HG03378 (cell line): ENCODE measurements around the gene OGDH.
"Not testable (repeated sequence)": the region's sequence is repeated elsewhere in the genome, so short reads cannot be mapped to it uniquely, and the experiment has no call there.

Experiments
- ATAC-seq: cut with Tn5 transposase; IDR thresholded peaks from one replicate; pipeline ENCODE4 v1.9.1; 2021; ENCODE audit warnings: mild to moderate bottlenecking, moderate library complexity; ENCODE audit not compliant: unreplicated experiment

OGDH gene

DNA sequence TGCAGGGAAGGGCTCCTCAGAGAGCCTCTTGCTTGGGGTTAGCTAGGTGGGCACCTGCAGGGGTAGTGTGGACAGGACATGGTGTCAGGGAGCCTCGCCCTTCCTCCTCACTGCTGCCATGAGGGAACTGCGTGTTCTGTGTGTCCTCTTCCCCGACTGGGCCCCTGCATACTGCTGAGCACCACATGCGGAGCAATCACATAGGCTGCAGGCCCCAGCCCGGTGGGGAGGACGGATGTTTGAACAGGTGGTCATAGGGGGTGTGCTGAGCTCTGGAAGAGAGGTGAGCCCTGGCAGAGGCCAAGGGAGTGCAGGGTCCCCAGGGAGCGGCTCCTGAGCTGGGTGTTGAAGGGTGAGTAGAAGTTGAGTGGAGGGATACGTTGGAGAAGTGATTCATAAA is 93.9 kb downstream of the OGDH start:
- ATAC-seq = no peak

DNA sequence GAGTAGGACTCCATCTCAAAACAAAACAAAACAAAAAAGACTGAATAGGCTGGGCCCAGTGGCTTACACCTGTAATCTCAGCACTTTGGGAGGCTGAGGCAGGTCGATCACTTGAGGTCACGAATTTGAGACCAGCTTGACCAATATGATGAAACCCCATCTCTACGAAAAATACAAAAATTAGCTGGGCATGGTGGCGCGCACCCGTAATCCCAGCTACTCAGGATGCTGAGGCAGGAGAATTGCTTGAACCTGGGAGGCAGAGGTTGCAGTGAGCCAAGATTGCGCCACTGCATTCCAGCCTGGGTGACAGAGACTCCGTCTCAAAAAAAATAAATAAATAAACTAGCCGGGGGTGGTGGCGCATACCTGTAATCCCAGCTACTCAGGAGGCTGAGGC is 97.0 kb downstream of the OGDH start:
- not testable (repeated sequence) for ATAC-seq

DNA sequence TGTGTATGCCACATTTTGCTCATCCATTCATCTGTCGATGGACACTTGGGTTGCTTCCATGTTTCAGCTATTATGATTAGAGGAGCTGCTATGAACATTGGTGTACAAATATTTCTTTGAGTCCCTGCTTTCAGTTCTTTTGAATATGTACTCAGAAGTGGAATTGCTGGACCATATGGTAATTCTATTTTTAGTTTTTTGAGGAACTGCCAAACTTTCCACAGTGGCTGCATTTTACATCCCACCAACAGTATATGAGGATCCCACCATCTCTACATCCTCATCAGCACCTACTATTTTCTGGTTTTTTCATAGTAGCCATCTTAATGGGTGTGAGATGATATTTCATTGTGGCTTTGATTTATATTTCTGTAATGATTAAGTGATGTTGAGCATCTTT is 97.5 kb downstream of the OGDH start:
- no peak for ATAC-seq

DNA sequence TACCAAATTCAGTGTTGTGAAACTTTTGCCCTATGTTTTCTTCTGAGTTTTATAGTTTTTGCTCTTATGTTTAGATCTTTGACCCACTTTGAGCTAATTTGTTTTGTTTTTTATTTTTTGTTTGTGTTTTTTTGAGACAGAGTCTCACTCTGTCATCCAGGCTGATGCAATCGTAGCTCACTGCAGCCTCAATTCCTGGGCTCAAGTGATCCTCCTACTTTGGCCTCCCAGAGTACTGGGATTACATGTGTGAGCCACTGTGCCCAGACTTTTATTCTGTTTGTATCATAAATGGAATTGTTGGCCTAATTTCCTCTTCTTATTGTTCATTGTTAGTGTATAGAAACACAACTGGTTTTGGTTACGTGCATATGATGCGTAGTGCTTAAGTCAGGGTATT is 99.0 kb downstream of the OGDH start:
- ATAC-seq = no peak

DNA sequence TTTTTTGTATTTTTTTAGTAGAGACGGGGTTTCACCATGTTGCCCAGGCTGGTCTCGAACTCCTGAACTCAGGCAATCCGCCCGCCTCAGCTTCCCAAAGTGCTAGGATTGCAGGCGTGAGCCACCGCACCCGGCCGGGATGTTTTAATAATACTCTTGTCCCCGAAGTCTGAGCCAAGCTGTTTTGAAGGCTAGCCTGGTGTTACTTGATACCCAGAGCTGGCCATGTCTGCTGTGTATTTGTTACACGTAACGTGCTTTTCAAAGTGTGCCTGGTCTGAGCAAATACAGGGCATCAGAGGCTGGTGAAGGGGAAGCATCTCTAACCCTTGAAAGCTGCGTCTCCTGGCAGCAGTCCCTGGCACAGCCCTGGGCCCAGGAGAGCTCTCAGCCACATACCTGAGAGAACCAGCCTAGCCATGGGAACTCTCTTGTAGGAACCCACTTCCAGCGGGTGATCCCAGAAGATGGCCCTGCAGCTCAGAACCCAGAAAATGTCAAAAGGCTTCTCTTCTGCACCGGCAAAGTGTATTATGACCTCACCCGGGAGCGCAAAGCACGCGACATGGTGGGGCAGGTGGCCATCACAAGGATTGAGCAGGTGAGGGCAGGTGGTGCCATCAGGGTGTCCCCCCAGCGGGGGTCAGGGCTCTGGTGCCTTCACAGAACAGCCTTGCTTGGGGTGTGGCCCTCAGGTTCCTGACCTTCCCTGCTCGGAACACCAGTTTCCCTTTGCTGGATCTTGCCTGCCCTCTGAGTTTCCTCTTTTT is 100.5 kb downstream of the OGDH start:
- no peak for ATAC-seq

DNA sequence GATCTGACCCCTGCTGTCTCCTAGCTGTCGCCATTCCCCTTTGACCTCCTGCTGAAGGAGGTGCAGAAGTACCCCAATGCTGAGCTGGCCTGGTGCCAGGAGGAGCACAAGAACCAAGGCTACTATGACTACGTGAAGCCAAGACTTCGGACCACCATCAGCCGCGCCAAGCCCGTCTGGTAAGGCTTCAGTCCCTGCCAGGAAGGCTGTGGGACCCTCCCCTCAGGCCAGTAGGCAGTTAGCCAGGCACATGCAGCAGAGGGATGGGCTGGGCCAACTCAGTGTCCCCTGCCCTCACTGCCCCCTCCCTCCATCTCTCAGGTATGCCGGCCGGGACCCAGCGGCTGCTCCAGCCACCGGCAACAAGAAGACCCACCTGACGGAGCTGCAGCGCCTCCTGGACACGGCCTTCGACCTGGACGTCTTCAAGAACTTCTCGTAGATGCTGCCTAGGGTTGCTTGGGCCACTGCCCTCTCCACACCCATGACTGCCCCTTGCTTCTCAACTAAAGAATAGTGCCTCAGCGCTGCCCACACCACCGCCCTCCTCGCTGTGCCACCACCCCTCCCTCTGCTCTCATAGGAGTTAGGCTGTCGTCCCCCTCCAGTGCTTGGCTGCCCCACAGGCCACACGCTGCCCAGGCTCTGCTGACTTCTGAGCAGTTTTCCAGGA is 101.3 kb downstream of the OGDH start:
- ATAC-seq = no peak

DNA sequence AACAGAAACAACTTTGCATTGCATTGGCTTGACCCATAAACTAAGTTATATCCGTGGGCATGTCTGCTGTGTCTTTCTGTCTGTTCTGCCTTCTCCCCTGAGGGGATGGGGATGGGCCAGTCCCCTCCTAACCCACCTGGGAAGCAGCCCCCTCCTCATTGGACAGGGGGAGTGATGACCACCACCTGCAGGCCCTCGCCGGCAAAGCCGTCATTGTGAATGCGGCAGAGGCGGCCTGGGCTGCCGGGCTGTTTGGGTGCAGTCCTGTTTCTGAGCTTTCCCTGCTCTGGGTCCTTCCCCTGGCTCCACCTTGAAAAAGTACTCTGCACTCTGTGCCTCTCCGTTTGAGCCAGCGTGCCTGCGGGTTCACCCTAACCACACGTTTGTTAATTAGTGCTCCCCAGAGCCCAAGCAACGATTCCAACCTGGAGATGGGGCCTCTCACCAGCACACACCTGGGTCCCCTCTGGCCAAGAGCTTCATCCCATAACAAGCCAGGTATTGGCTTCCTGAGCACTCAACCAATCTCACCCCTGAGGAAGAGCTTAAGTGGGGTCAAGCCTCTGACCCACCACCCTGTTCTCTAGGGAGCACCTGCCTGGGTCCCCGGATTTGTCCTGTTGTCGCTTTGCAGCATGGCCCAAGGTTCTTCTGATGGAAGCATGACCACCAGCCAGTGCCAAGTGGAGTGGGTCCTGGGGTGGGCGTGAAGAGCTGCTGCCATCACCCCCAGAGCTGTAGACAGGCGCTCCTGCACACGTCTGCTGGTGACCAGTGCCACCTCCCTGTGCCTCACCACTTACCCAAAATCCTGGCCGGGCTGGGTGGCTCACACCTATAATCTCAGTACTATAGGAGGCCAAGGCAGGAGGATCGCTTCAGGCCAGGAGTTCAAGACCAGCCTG is 102.8 kb downstream of the OGDH start:
- no peak for ATAC-seq

DNA sequence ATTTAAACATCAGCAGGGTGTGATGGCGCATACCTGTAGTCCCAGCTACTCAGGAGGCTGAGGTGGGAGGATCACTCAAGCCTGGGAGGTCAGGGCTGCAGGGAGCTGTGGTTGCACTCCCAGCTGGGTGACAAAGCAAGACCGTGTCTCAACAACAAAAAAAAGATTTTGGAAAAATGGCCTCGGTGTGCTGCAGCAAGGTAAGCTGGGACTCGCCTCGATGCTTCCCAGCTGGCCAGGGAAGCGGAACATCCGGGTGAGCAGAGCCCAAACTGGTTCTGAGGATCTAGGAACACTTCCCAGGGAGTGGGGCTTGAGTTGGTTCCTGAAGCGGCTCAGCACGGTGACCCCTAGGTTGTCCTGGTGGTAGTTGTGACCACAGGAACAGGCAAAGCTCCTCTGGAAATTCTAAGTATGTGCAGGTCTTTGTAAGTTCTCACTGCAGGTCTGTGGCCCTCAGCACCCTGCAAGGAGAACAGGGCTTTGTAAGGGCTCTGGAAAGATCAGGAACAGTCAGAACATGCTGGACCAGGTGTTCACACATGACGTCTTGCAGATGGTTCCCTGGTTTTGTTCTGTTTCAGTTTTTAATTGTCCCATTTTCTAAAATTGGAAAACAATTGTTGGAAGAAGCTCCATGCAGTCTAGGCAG is 103.6 kb downstream of the OGDH start:
- no peak for ATAC-seq

DNA sequence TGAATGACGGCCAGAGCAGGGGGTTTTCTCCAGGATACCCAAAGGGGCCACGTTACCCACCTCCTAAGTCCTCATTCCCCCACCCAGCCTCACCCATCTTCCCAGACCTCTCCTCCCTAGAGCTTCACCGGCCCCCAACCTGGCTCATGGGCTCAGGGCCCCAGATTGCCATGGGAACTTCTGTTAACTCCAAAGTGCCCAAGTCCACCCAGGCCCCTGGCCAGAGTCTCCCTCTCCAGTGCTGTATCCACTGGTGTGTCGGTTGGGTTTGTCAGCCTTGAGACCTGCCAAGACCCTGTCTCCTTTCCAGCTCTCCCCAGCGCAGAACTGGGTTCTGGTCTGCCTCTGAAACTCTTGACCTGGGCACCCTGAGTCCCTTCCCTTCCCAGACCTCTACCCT is 105.1 kb downstream of the OGDH start:
- ATAC-seq = no peak

DNA sequence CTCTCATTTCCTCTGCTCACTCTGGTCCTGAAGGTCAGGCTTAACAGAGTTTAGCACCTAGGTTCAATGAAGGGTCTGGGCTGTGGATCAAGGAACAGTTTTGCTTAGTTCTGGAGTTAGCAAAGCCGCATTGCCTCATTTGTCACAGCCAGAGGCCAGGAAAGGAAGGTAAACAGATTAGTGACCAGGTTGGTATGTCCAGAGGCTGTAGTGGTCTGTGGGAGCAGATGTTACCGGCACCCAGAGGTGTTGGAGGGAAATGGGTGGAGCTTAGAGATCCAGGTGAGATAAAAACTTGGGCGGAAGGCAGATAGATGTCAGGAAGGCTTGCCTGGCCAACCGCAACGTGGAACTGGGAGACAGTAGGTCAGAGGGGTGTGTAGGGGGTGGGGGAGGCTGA is 105.6 kb downstream of the OGDH start:
- ATAC-seq = no peak

DNA sequence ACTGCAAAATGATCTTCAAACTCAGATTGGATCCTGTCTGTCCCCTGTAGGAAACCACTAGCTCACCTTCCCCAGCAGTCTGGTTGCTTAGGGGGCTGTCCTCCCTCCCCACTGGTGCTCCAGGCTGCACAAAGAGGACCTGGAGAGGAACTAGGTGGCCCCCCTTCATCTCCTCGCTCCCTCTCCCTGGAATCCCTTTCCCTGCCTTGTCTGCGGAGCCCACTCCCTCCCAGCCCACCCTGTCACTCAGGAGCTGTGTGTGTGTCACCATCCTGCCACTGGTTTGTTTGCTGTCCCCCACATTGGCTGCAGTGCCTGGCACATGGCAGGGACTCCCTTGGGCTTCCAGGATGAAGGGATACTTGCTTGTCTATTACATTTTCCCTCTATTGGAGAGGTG is 106.7 kb downstream of the OGDH start:
- ATAC-seq = no peak

DNA sequence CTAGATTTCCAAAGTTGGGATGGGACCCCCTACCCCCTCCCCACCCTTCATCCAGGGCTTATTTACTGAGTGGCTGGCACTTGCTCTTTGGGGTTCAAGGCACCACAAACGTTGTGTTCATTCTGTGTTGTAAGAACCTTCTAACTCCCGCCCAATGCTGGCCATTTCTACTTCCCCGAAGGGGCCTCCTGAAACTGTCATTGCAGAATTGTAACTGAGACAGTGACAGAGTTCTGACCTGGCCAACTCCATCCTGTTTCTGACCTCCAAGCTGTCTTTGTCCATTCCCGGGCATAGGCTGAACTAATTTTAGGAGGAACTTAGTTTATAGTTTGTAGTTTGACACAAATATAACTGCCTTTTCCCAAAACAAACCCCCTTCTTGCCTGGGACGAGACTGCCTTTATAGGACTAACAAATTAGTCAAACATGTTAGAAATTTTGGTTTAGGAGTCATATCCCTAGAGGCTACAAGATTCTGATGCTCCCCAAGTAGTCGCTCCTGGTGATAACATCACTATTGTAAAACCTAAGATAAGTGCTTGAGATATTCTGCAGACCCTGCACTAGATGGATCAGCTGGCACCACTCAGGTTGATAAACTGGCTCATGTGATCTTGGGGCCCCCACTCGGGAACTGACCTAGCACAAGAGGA is 107.4 kb downstream of the OGDH start:
- no peak for ATAC-seq

DNA sequence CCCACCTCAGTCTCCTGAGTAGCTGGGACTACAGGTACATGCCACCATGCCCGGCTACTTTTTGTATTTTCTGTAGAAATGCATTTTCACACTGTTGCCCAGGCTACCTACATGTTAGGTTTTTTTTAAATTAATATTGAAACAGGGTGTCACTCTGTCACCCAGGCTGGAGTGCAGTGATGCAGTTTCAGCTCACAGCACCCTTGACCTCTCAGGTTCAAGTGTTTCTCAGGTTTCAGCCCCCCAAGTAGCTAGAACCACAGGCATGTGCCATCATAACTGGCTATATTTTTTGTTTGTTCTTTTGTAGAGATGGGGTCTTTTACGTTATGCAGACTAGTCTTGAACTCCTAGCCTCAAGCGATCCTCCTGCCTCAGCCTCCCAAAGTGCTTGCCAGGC is 109.8 kb downstream of the OGDH start:
- no peak for ATAC-seq

DNA sequence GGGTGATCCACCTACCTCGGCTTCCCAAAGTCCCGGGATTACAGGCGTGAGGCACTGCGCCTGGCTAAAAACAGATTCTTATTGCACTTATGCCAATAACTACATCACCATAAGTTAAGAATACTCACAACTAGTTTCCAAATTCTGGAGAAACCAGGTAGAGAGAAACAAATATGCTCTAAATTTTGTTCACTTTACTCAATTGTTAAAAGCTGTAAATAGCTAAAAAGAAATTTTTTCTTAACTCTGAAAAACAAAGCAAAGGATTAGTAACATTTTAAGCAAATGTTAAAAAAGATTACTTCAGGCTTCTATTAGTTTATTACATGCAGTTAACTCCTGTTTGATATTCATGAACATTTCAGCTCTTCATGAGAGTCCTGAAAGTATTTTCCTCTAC is 113.9 kb downstream of the OGDH start:
- ATAC-seq = no peak

DNA sequence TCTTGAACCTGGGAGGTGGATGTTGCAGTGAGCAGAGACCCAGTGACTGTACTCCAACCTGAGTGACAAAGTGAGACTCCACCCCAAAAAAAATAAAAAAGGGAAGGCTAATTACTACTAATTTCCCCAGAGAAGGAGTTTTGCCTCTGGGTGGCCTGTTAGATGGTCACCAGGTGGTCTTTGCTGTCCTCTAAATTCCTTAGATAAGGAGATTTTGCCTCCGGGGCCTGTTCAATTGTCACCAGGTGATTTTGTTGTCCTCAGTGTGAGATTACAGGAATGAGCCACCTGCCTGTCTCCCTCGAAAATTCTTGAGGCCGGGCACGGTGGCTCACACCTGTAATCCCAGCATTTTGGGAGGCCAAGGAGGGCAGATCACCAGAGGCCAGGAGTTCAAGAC is 117.8 kb downstream of the OGDH start:
- ATAC-seq = no peak

DNA sequence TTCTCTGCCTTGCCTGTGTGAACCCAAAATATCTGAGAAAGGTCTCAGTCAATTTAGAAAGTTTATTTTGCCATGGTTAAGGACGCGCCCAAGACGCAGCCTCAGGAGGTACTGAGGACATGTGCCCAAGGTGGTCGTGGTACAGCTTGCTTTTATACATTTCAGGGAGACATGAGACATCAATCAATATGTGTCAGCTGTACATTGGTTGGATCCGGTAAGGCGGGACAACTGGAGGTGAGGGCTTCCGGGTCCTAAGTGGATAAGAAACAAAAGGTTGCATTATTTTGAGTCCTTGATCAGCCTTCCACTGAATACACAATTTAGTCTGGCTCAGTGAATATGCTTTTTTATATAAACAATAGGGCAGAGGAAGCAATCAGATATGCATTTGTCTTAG is 119.8 kb downstream of the OGDH start:
- not testable (repeated sequence) for ATAC-seq

DNA sequence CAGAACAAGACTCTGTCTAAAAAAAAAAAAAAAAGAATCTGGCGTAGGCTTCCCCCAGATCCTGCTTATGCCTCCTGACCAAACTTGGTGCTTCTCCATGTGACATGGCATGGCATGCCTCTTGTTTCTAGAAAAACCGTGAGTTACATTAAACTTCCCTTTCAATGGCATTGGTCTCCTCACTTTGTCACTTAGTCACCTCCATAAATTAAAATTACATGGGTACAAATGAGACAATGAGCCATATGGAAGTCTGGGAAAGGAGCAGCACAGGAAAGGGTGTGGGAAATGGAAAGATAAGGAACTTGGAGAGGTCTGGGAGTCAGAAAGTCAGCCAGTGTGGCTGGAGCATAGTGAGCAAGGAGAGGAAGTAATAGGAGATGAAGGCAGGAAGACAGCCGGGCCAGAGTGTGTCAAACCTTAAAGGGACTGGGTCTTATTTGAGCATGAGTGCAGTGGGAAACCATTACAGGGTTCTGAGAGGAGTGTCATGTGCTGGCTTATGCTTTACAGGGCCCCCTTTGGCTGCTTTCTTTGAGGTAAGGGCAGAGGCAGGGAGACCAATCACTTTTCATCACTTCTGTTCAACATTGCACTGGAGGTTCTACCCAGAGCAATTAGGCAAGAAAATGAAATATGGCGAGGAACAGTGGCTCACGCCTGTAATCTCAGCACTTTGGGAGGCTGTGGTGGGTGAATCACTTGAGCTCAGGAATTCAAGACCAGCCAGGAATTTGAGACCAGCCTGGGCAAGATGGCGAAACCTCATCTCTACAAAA is 120.9 kb downstream of the OGDH start:
- no peak for ATAC-seq

DNA sequence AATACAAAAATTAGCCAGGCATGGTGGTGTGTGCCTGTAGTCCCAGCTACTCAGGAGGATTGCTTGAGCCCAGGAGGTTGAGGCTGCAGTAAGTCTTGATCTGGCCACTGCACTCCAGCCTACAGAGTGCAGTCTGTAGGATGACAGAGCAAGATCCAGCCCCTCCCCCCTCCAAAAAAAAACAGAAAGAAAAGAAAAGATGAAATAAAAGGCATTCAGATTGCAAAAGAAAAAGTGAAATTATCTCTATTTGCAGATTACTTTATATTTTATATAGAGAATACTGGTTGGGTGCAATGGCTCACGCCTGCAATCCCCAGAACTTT is 121.5 kb downstream of the OGDH start:
- no peak for ATAC-seq

DNA sequence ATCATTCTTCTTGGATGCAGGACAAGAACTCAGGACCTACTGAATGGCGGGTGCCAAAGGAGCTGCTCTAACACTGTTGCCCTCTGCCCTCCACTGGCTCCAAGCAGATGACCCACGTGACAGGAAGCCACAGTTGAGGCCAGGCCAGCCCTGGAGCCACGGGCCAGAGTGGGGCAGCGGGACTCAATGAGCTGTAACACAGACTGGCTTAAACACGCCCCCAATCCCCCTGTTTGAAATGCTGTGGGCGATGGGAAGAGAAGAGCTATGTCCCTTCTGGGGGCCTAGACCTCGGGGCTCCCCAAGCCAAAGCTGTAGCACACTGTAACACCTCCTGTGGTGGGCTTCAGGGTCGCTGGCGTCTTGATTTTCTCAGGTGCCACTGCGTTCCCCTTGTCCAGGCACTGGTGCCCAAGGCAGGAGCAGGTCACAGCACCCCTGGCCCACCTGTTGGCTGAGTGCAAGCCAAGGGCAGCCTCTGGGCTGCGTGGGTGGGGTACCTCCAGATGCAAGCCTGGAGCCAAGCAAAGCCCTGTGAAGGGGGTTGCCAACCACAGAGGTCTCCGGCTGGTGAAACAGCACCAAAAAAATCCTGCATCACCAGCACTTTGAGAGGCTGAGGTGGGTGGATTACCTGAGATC is 123.6 kb downstream of the OGDH start:
- no peak for ATAC-seq

DNA sequence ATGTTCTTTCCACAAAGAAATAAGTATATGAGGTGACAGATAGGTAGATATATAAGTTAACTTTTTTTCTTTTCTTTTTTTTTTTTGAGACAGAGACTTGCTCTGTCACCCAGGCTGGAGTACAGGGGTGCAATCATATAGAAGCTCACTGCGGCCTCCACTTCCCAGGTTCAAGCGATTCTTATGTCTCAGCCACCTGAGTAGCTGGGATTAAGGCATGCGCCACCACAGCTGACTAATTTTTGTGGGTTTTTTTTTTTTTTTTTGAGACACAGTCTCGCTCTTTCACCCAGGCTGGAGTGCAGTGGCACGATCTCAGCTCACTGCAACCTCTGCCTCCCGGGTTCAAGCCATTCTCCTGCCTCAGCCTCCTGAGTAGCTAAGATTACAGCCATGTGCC is 126.5 kb downstream of the OGDH start:
- not testable (repeated sequence) for ATAC-seq
